ENCODE data around the gene CUL3. TPM values are rescaled to one million over a fixed set of nuclear protein-coding genes. Genes with fewer than 3 reads are reported as not detected.

The CUL3 gene
- total RNA-seq, 2 experiments from 2014 or later = 50.6 to 155 TPM

GRCh38 chr2:224428787-224429440 lies 156.2 kb downstream of the CUL3 start:
- TF ChIP-seq CTCF (conservative IDR thresholded peaks at IDR 0.05; ENCODE audit: low read length) = no peak
- no peak for TF ChIP-seq EZH2phosphoT487 (IDR thresholded peaks at IDR 0.05; ENCODE audit: borderline replicate concordance, low read depth, low read length)
- Histone ChIP-seq H3K27ac (ENCODE audit: low read depth, low read length, poor library complexity, severe bottlenecking) (no peak overlapping the region), H2AFZ (ENCODE audit: low read length) (no peak overlapping the region), H3K9me3 (ENCODE audit: low read length) (no peaks in the 10 kb centered on the region), H4K20me1 (ENCODE audit: insufficient read depth, low read length) (no peaks in the 10 kb centered on the region), H3K4me2 (ENCODE audit: low read length) (no peak overlapping the region), H3K9me2 (ENCODE audit: insufficient read depth, low read length) (no peaks in the 10 kb centered on the region), H3K4me3 (ENCODE audit: low read depth, low read length, poor library complexity, severe bottlenecking) (no peak overlapping the region), H3K79me2 (ENCODE audit: insufficient read depth, low read depth, low read length) (no peaks in the 10 kb centered on the region), H3K36me3 (ENCODE audit: insufficient read depth, low read length) (no peaks in the 10 kb centered on the region), H3K4me1 (ENCODE audit: insufficient read depth, low read length, poor library complexity, severe bottlenecking) (no peaks in the 10 kb centered on the region)
- DNase-seq (ENCODE audit: low spot score) = no peak
- intact Hi-C loops (cut with micrococcal nuclease; ENCODE audit: unreplicated experiment) = no loop called here
- ChIA-PET CTCF (ENCODE audit: unreplicated experiment) (no interaction called here), POLR2A (no interaction called here)
- BruUV-seq (replicated peaks) = no TSS peak

GRCh38 chr2:224427471-224427870 lies 157.7 kb downstream of the CUL3 start:
- Histone ChIP-seq H3K9me3 (ENCODE audit: low read length) (no peaks in the 10 kb centered on the region), H3K9me2 (ENCODE audit: insufficient read depth, low read length) (no peaks in the 10 kb centered on the region), H3K79me2 (ENCODE audit: insufficient read depth, low read depth, low read length) (no peaks in the 10 kb centered on the region), H3K27ac (ENCODE audit: low read depth, low read length, poor library complexity, severe bottlenecking) (no peak overlapping the region), H3K4me3 (ENCODE audit: low read depth, low read length, poor library complexity, severe bottlenecking) (no peak overlapping the region), H3K4me2 (ENCODE audit: low read length) (no peak overlapping the region), H3K36me3 (ENCODE audit: insufficient read depth, low read length) (no peaks in the 10 kb centered on the region), H3K4me1 (ENCODE audit: insufficient read depth, low read length, poor library complexity, severe bottlenecking) (no peaks in the 10 kb centered on the region), H2AFZ (ENCODE audit: low read length) (no peak overlapping the region), H4K20me1 (ENCODE audit: insufficient read depth, low read length) (no peaks in the 10 kb centered on the region)
- no peak for DNase-seq (ENCODE audit: low spot score)
- ChIA-PET CTCF (ENCODE audit: unreplicated experiment) (no interaction called here), POLR2A (interaction anchor here (0.5 kb wide), 1 partner anchor 609 kb away, joined by 3 read pairs; no protein-coding TSS in a partner anchor)
- BruUV-seq (replicated peaks) = no TSS peak
- intact Hi-C loops (cut with micrococcal nuclease; ENCODE audit: unreplicated experiment) = no loop called here
- no peak for TF ChIP-seq EZH2phosphoT487 (IDR thresholded peaks at IDR 0.05; ENCODE audit: borderline replicate concordance, low read depth, low read length)
- TF ChIP-seq CTCF (conservative IDR thresholded peaks at IDR 0.05; ENCODE audit: low read length) = no peak

GRCh38 chr2:224426656-224427055 lies 158.5 kb downstream of the CUL3 start:
- no peak overlapping the region for H3K4me2 ChIP-seq (ENCODE audit: low read length)
- H3K36me3 ChIP-seq (ENCODE audit: insufficient read depth, low read length) = no peaks in the 10 kb centered on the region
- H3K79me2 ChIP-seq (ENCODE audit: insufficient read depth, low read depth, low read length) = no peaks in the 10 kb centered on the region
- H3K4me1 ChIP-seq (ENCODE audit: insufficient read depth, low read length, poor library complexity, severe bottlenecking) = no peaks in the 10 kb centered on the region
- no peak for DNase-seq (ENCODE audit: low spot score)
- no peaks in the 10 kb centered on the region for H3K9me2 ChIP-seq (ENCODE audit: insufficient read depth, low read length)
- no peak overlapping the region for H3K27ac ChIP-seq (ENCODE audit: low read depth, low read length, poor library complexity, severe bottlenecking)
- ChIA-PET POLR2A (no interaction called here), CTCF (ENCODE audit: unreplicated experiment) (no interaction called here)
- no peak overlapping the region for H2AFZ ChIP-seq (ENCODE audit: low read length)
- no peaks in the 10 kb centered on the region for H3K9me3 ChIP-seq (ENCODE audit: low read length)
- H4K20me1 ChIP-seq (ENCODE audit: insufficient read depth, low read length) = no peaks in the 10 kb centered on the region
- no peak overlapping the region for H3K4me3 ChIP-seq (ENCODE audit: low read depth, low read length, poor library complexity, severe bottlenecking)
- TF ChIP-seq CTCF (conservative IDR thresholded peaks at IDR 0.05; ENCODE audit: low read length) (no peak), EZH2phosphoT487 (IDR thresholded peaks at IDR 0.05; ENCODE audit: borderline replicate concordance, low read depth, low read length) (no peak)
- BruUV-seq (replicated peaks) = no TSS peak
- intact Hi-C loops (cut with micrococcal nuclease; ENCODE audit: unreplicated experiment) = no loop called here
